Measurements from ENCODE around the gene ID2.

GRCh38 chr2:8658064-8658862, 23.6 kb upstream of the ID2 start:
- TF ChIP-seq CTCF (IDR thresholded peaks at IDR 0.05) (no peak), POLR2A (IDR thresholded peaks at IDR 0.05) (no peak)
